Lung microvascular endothelial cell (primary cell): ENCODE measurements around the gene RYR1. TPM values are rescaled to one million over a fixed set of nuclear protein-coding genes. Genes with fewer than 3 reads are reported as not detected.
"Not testable (repeated sequence)": the region's sequence is repeated elsewhere in the genome, so short reads cannot be mapped to it uniquely, and the experiment has no call there.

Source experiments
- DNase-seq, 2 donors: peaks; one replicate each; pipeline versions ENCODE4 v3.0.0 to v3.0.0-alpha.2; 2010; ENCODE audit warnings: low read depth in 2 of 2
- total RNA-seq: library from RNA; depleted of rRNA; stranded (reverse); fragments of >200 nt; gene quantifications from 2 replicates; pipeline ENCODE4 v1.2.1, GENCODE V29; 2014

Gene RYR1
- total RNA-seq, 1 donor from 2014 or later: not detected

DNA sequence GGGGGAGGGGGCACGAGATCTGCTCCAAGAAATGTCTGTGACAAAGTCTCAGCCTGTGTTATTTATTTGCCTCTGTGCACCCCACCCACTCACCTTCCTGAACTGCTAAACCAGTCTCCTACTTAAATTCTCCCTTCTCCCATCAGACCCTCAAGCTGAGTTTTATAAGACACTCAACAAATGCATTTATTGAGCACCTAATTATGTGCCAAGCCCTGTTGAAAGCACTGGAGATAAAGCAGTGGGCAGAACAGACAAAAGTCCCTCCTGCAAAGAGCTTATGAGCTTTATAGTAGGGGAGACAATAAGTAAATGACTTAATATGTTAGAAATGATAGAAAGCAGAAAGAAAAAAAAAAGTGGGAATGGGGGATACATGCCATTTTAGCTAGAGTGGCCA lies 34.0 kb upstream of the RYR1 start:
- DNase-seq: no peak

DNA sequence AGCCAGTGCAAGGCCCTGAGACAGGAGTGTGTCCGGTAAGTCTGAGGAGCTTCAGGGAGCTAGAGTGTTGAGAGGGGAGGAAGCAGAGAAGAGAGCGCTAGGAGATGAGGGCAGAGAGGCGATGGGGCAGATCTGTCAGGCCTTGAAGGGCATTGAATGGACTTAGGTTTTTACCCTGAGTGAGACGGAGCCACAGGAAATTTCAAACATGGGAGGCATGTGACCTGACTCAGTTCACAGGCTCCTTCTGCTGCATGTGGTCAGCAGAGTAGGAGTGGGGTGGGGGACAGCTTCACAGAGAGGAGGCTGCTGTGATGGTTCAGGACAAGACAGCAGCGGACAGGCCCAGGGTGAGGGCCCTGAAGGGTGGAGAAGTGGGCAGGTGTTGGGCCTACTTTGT lies 33.1 kb upstream of the RYR1 start:
- DNase-seq: no peak

DNA sequence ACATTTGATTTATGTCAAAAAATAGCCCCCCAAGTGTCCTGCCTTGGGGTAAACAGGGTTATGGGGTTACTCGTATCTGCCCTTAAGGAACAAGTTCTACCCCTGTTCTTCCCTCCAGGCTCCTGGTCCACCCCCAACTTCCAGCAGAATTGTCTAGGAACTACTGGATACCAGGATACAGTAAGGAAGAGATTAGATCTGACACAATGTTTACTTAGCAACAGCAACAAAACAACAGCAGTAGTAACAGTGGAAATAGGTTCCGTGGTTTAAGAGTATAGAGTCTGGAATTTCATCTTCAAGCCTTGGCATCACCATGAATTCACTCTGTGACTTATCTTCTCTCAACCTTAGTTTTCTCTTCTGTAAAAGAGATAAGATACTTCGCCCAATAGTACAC lies 32.3 kb upstream of the RYR1 start:
- DNase-seq: peak; percentile 45 to 72

DNA sequence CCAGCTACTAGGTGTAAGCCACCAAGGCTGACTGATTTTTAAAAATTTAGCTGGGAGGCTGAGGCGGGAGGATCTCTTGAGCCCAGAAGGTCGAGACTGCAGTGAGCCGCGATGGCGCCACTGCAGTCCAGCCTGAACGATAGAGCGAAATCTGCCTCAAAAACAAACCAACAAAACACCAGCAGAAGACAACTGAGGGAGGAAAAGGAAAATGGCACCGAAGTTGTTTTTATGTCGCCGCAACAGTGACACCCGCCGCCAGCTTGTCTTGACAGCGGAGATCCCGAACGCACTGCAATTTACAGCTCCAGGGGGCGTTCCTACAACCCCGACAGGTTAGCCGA lies 30.9 kb upstream of the RYR1 start:
- no peak for DNase-seq

DNA sequence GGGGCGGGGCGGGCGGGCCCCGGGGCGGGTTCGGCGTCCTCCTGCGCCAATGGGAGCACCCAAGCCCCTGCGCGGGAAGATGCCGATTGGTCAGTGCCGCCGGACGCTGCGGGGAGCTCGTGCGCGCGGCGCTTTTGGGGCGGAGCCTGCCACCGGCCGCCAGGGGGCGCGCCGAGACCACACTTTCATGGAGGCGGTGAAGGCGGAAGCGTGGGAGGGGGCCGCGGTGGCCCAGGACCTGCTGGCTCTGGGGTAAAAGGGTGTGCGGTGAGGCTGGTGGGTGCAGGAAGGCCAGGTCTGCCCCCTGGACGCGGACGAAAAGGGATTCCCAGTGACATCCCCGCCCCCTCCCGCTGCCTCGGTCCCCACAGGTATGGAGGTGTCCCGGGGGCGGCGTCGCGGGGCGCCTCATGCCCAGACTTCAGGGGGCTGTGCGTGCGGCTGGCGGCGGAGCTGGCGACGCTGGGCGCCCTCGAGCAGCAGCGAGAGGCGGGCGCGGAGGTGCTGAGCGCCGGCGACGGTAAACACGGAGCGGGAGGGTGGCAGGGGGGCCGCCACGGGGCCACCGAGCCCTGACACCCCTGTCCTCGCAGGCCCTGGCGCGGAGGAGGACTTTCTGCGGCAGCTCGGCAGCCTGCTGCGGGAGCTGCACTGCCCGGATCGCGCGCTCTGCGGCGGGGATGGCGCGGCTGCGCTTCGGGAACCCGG lies 30.4 kb upstream of the RYR1 start, which contains the start of gene FAM98C:
Gene FAM98C (plus strand): TSS at position 127 of the 708 bp plus-strand sequence. CDS start 61 bp downstream, at position 188.
- DNase-seq: peak; percentile 97 to 98

DNA sequence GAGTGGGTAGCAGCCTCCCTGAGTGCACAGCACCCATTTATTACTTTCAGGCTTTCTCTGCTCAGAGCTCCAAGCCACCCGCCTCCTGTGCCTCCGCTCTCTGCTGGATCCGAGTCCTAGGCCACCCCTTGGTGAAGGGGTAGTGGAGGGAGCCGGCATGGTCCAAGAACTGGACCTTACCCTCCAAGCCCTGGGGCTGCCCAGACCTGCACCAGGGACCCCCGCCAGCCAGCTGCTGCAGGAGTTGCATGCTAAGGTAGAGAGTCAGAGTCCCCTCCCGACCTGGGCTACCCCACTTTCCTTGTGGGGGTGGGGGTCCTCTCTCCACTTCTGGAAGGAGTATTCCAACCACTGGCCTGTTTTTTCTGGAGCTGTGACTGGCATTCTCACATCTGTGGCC lies 28.6 kb upstream of the RYR1 start:
- DNase-seq: no peak

DNA sequence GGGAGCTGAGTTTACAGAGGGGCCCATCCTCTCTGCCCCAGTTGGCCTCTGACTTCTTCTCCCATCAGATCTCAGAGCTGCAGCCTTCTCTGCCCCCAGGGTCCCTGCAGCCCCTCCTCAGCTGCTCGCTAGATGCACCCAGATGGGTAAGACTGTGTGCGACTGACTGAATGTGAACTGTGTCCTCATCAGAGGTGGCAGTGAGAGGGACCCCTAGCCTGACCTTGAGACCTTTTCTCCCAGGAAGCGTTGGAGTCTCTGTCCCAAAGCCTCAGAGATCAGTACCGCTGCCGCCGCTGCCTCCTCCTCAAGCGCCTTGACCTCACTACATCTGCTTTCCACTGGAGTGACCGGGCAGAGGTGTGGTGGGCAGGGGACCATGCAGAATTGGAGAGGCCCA lies 28.2 kb upstream of the RYR1 start:
- no peak for DNase-seq

DNA sequence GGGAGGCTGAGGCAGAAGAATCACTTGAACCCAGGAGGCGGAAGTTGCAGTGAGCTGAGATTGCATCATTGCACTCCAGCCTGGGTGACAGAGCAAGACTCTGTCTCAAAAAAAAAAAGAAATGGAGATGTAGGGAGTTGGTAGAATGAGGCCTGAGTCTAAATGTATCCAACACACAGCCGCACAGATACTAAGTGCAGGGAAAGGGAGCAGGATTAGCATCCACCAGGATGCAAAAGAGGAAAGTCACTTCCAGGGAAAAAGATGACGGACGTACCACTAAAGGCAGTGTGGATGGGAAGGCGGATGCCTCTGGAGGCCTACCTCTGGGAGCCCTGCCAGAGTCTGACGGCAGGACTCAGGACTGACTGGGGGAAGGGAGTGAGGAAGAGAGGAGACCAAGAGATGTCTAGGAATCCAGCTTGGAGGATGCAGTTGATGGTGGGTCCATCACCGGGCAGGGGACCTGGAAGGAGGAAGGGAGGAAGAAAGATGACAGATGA lies 23.8 kb upstream of the RYR1 start:
- peak in 1 of 2 donors; percentile 32 for DNase-seq

DNA sequence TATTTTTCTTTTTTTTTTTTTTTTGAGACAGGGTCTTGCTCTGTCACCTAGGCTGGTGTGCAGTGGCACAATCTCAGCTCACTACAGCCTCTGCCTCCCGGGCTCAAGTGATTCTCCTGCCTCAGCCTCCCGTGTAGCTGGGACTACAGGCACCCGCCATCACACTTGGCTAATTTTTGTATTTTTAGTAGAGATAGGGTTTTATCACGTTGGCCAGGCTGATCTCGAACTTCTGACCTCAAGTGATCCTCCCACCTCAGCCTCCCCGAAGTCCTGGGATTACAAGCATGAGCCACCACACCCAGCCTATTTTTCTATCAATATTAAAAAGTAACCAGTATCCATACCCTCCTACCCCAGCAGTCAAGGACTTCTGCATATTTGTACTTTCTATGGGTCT lies 23.1 kb upstream of the RYR1 start:
- DNase-seq: not testable (repeated sequence)

DNA sequence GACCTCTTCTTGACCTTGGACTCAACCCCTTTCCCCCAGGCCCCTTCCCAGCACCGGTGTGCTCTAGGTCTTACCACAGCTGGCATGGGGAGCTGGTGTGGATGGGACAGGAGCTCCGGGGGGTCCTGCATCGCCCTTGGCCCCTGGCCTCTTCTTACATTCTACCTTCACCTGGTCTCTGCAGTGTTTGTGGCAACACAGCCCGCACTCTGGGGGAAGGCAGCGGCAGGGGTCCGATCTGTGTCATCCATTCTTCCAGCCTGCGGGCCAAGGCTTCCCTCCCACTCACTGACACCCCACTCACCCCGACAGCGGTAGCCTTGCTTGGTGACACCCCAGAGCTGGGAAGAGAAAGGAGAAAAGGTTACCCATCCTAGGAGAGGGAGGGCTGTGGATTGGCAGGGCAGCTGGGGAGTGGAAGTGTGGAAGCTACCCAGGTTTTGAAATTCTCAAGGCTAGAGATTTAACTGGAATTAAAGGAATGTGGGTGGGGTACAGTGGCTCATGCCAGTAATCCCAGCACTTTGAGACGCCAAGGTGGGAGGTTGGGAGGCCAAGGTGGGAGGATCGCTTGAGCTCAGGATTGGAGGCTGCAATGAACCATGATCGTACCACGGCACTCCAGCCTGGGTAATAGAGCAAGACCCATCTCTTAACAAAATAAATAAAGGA lies 22.3 kb upstream of the RYR1 start:
- DNase-seq: no peak

DNA sequence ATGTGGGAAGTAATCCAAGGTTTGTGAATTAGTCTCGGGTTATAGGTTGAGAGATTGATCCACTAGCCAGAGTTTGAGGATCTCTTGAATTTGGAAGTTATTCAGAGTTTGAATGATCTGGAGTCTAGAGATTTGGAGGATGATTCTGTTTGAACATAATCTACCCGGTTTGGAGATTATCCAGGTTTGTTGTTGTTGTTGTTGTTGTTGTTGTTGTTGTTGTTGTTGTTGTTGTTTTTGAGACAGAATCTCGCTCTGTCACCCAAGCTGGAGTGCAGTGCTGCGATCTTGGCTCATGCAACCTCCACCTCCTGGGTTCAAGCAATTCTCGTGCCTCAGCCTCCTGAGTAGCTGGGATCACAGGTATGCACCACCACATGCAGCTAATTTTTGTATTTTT lies 21.6 kb upstream of the RYR1 start:
- DNase-seq: not testable (repeated sequence)

DNA sequence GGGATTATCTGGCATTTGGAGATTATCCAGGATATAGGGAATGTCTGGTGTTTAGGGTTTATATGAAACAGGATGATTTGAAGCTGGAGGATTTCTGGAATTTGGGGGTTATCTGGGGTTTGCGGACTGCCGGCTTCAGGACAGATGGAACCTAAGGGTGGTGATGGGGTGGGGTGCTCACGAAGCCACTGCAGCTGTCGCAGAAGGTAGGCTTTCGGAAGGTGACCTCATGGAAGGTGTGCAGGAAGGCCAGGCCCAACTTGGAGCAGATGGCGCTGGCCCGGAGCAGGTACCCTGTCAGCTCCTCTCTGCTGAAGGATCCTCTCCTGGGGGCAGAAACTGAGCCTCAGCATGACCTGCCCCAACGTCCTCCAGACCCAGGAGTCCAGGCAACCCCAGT lies 21.0 kb upstream of the RYR1 start:
- no peak for DNase-seq

DNA sequence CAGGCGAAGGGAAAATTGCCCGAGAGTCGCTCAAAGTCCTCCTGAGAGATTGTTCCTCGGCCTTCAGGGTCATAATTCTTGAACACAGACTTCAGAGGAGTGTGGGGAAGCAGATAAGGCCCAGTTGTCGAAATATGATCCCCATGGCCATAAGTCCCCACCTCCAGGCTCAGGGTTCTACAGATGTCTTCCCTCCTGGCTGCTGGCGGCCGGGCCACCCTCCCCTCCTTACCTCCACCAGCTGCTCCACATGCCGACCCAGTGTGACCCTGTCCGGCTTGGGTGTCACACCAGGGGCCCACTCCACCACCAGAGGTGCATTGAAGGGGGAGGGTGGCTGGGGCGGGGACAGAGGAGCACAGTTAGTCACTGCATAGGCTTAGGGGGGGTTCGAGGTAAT lies 20.5 kb upstream of the RYR1 start:
- DNase-seq: no peak

DNA sequence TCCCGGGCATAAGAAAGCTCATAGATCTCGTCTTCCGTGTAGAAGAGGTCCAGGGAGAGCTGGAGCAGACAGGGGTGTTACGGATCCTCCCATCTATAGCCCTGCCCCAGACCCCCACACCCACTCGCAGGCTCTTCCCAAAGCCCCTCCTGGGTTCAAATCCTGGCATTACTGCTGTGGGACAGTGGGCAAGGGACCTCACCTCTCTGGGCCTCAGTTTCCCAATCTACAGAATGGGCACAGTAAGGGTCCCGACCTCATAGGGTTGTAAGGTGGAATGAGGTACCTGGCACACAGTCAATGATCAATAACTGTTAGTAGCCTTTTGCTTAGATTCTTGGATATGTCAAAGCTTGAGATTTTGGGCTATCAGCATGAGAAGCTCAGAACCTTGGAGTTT lies 20.1 kb upstream of the RYR1 start:
- DNase-seq: no peak

DNA sequence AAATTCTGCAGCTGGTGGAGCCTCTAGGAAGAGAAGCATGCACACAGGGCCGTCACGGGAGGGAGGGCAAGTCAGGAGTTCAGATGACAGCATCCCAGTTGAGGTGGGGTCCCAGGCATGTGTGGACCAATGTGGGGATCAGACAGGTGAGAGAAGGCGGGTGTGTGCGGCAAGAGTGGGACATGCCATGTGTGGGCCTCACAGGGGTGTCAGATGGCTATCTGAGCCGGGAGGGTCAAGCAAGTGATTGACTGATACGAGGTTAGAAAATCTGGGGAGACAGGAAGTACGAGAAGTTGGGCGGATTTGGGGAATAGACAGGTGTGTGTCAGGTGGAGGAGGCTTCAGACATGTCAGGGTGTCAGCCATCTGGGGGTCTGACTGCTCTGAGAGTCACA lies 16.3 kb upstream of the RYR1 start:
- DNase-seq: no peak

DNA sequence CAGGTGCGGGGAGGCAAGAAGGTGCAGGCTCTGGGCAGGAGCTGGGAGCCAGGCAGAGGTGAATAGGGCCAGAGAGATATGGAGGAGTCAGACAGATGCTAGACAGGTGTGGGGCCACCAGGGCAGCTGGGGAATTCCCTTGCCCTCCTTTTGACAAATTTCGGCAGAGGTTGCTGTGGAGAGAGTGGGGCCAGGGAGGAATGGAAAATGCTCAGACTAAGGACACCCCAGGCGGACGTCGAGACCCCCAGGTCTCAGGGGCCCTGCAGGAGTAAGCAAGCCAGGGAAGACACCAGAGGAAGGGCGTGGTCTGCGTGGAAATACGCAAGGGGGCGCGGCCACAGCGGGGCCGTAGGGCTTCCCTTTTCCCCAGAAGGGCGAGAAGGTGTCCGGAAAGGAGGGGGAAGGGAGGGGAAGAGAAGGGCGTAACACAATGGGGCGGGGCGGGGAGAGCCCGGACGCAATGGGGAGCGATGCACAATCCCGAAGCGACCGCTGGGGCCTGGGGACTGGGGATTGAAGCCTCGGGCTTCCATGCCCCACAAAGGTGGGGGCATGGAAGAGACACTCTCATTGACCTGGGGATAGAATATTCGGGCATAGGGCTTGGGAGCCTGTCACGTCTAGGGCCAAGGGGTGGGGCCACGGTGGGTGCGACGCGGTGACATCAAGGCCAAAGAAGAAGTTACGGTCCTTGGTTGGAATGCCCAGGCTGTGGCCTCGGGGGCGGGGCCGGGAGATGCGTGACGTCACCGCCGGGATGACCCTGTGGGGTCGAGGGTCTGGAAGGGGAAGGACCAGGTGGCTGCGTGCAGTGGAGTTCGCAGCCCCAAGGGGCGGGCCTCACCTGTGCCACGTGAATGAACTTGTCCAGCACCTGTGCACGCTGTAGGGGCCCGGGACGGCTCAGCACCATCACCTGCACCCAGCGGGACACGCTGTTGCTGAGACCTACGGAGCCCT lies 15.7 kb upstream of the RYR1 start:
- DNase-seq: peak in 1 of 2 donors; percentile 32

DNA sequence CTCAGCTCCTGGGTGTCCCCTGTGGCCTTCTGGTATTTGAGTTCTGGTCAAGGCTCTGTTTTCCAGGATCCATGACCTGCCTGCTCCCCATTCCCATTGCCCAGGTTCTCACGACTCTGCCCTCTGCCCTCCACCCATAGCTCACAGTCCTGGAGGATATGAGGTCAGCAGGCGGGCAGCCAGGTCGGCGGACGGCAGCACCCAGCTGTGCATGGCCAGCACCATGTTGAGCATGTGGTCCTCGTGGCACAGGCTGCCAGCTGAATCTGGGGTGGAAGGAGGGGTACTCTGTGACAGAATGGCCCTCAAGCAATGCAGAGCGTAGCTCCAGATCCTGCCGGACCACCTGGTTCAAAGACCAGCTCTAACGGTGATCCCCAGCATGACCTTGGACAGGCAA lies 12.6 kb upstream of the RYR1 start:
- DNase-seq: no peak

DNA sequence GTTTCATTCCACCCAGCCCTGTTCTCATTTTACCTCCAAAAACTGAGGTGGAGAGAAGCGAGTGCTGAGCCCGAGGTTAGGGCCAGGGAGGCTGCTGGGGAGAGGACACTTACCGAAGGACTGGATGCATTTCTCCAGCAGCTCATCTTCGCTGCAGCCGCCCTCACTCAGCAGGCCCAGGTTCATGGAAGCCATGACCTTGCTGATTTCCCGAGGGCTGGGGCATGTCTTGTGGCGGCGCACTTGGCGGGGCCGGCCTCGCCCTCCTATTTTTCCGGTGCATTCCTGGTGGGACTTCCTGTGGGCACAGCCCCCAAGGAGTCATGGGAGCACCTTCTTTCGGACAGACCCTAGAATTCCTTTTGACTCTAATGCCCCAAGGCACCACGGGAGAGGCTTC lies 11.6 kb upstream of the RYR1 start:
- no peak for DNase-seq

DNA sequence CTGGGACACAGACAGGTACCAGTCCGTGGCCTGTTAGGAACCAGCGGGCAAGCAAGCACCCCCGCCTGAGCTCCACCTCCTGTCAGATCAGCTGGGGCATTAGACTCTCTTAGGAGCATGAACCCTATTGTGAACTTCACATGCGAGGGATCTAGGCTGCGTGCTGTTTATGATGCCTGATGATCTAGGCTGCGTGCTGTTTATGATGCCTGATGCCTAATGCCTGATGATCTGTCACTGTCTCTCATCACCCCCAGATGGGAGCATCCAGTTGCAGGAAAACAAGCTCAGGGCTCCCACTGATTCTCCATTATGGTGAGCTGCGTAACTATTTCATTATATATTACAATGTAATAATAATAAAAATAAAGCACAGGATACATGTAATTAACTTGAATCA lies 11.1 kb upstream of the RYR1 start:
- DNase-seq: no peak

DNA sequence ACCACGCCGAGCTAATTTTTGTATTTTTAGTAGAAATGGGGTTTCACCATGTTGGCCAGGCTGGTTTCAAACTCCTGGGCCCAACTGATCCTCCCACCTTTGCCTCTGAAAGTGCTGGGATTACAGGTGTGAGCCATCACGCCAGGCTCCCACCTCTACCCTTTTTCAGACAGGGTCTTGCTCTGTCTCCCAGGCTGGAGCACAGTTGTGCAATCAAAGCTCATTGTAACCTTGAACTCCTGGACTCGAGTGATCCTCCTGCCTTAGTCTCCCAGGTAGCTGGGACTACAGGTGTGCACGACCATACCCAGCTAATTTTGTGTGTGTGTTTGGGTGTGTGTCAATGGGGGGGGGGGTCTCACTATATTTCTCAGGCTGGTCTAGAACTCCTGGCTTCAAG lies 9.2 kb upstream of the RYR1 start:
- DNase-seq: no peak

DNA sequence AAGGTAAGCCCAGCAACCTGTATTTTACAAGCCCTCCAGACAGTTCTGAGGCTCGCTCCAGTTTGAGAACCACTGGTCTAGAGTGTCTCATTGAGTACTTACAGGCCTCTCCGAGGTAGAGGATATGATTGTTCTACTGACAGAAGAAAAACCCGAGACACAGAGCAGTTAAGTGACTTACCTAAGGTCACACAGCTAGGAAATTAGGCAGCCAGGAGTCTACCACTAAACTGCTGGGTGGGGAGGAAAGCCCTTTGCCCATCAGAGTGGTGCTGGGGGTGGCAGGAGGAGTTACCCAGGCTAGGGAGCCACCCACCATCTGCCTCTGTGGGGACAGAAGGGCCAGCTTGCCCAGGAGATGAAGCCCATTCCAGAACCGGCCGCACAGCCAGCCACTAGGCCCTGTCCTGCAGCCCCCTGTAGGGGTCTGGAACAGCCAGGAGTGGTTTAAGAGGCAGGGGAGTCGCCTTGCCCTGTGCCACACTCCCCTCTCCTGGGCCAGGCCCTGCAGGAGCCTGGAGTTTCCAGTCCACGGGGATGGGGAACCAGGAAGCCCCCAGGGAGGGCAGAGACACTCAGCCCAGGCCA lies 8.2 kb upstream of the RYR1 start:
- DNase-seq: no peak
